Activated naive CD4-positive, alpha-beta T cell treated with Interleukin-2 at 50 U/mL for 16 hours (primary cell): ENCODE results near the gene EOLA2.
"Not testable (repeated sequence)": the region's sequence is repeated elsewhere in the genome, so short reads cannot be mapped to it uniquely, and the experiment has no call there.

Experiments
- DNase-seq: peaks from one replicate; pipeline ENCODE4 v3.0.0-alpha.2; 2020

EOLA2 gene

DNA sequence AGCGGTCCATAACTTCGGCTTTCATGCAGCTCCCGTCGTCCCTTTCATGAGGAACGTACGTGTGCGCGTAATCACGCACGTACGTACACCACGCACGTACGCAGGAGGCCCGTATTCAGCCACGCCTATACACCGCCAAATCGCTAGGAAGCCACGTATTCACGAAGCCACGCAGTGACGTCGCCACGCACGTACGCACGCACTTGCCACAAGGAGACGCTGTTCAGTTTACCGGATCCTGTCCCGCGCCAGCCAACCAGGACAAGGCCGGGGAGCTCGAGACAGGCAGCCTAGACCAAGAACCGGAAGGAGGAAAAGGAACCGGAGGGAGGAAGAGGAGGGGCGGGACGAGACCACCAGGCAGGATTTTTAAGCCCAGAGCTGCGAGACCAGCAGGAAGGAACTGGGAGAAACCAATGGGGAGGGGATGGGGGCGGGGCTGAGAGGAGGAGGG, at the start of gene EOLA2:
Gene EOLA2 (minus strand): TSS at position 65 of the 454 bp plus-strand sequence. CDS start 4,617 bp downstream, outside the sequence.
- DNase-seq: peak; percentile 91

DNA sequence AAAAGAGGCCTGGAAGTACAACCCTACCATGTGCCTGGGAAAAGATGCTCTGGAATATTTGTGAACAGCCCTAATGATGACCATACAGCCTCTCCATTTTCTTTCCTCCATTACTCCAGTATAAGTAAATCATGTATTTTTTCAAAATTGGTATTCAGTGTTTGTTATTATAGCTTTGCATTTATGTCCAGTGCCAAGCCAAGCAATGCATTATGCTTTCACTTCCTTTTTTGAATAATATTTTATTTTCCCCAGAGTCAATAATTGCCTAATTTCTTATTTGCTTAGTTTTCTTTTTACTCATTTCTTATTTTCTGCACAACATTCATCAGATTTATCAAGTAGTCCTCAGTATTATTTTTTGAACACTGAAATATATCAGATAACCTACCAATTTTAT, 49.3 kb upstream of the EOLA2 start:
- no peak for DNase-seq

DNA sequence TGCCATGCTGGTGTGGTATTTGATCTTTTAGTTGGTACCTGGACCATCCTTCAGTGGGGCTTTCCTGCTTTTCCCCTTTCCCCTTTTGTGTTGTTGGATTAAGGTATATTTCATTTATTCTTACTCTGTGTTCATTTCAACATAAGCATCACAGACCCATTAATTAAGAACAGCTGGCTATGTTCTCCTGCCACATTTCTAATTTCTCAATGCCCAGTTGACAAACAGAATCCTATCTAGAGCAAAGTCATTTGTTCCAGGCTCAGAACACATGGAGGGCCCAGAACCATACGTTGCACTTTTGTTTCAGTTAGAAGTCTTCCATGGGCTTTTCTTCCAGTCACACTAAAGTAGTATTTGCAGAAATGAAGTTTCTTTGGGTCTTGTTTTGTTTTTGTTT, 46.1 kb upstream of the EOLA2 start:
- DNase-seq: no peak

DNA sequence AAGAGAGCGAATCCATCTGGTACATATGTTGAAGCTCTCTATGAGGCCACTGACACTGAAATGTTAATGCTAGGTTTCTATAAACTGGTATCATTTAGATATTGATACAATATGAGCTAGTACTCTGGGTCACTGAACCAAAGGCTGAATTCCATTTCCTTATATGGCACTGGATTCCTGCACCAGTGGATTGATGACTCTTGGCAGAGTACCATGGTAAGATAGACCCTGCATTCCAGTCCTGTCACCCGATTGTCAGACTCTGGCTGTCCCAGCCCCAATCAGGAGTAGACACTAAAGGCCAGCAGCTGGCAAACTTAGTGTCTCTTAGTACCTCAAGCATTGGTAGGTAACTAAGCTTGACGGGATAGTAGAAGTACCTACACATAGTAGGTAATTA, 44.0 kb upstream of the EOLA2 start:
- DNase-seq: no peak

DNA sequence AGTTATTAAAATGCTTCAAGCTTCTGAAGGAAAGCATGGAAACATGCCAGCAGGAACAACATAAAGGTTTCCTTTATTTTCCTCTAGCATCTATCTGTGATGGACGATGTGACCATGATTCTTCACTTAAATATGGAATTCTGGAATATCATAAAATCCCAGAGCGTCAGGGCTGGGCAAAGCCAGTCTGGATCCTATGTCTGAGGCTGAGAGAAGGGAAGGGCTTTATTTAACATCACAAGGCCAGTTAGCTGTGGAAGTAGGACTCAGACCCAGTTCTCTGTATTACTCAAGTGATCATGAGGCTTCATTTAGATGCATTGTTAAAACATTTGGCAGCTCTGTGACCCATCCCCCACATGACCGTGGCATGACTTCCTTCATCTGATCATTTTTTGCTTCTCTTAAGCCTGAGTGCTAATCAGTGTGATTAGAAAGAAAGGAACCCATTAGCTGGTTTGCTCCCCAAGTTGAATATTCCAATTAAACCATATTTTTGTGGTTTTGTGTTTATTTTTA, 40.9 kb upstream of the EOLA2 start:
- DNase-seq: no peak

DNA sequence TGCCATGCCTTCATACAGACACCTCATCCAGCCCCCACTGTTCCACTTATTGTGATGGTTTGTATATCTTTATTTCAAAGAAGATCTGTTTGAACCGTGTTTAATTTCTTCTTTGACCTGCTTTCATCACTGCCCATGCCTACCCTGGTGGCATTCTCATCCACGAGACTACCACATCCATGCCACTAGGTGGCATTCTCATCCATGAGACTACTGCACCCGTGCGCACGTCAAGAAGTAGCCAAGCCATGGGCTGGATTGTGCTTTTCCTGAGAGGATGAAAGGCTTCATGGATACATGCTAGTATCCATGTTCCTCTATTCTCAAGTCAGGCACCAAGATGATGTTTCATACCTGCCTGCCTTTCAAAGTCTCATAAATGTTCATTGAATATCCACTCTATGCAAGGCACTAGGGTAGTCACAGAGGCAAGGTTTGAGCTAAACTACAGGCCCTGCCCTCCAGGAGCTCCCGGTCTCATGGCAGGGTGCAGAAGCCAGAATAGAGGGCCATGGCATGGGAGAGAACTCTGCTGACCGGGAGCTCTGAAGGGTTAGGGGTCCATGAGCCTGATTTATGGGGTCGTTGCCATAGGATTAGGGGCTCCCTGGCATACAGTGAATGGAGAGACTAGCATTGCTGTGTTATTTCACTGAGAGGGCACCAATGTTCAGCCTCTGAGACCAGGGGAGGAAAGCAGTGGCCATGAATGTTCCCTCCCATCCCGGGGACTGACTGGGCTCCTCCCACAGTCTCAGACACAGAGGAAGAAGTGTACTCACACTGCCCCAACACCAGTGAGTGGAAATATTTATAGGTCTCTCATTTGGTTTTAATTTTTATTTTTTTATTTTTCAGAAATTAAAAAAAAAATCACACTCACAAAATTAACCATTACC, 24.8 kb upstream of the EOLA2 start:
- DNase-seq: peak; percentile 19

DNA sequence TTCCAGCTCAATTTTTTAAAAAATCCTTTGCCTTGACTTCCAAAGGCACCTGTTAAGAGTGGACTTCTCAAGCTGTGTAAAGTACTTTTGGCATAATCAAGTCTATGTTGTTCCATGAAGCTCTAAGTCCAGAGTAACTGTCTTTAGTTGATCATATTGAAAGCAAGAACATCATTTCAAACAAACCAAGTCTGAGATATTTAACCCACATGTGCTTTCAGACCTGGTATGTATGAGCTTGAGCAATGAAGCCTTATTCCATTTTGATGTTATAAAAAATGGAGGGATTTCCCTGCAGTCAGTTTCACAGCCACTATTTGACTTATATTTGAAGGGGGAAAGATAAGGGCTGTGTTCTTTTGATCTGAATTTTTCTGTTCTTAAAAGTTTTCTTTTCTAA, 23.7 kb upstream of the EOLA2 start:
- no peak for DNase-seq

DNA sequence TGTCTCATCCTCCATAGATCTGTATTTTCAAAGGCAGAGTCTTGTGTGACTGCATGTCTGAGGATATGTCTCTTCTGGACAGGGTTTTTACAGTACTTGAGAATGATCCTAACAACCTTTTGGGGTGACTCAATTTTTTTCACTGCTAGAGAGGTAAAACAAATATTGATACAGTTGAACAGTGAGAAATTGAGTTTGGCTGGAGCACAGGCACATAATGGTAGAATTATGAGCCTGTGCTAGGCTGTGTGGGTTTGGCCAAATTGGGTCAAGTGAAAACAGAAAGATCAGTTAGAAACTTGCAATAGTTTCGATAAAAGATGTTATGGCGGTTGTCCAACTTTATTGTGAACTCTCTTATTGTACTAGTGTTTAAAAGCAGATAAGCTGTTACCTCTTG, 23.3 kb upstream of the EOLA2 start:
- DNase-seq: no peak

DNA sequence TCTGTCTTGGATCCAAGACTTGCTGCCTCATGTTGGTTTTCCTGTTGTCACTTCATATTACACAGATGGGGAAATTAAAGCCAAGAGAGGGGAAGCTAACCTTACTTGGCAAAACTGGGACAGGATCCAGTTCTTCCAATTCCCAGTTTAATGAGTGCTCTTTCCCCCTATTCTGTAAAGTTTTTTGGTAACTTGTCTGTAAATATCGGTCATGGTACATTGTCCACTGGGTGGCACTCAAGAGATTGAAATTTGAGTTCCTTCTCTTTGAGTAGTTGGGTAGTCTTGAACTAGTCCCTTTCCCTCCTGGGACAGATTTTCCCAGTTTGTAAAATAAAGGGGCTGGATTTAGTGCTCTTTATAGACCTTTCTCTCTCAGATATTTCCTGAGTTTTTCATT, 12.4 kb upstream of the EOLA2 start:
- DNase-seq: no peak

DNA sequence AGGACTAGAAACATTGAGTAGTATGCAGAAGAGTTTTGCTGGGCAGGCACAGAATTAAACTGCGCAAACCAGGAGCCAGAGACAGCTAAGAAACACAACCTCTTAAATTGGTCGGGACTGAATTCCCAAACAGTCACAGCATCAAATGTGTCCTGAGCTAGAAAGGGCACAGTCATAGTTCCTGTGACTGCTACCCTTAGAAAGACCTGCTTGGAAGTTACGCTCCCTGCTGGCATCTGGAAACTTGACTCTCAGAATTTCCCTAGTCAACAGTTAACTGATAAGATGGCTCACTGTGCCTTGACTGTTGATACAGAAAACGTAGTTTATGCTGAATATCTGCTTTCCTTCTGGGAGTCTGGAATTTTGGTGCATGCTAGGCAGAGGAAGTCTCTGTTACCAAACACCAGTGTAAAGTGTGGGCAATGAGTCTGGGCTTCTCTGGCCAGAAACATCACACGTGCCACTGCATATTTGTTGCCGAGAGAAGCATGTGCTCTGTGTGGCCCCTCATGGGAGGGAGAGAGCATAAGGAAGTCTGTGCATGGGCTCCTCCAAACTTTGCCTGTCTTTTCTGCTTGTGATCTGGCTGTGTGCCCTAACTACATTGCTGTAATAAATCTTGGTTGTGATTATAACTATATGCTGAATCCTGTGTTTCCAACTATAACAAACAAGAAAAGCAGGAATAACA, 11.6 kb upstream of the EOLA2 start:
- DNase-seq: no peak

DNA sequence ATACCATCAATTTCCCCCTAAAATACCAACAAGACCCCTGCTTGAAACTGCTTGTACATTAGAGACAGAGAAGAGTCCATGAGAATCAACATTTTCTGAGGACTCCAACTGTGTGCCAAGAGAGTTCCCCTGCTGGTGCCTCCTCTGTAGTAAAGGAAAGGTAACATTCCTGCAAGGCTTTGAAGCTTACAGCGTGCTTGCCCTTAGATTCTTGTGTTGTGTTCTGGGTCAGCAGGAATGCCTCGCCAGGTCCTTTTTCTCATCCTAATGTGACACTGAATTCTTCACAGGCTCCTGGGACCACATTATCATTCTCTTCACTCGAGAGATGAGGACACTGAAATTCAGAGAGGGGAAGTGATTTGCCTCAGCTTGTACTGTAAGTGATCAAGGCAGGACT, 9.7 kb upstream of the EOLA2 start:
- no peak for DNase-seq

DNA sequence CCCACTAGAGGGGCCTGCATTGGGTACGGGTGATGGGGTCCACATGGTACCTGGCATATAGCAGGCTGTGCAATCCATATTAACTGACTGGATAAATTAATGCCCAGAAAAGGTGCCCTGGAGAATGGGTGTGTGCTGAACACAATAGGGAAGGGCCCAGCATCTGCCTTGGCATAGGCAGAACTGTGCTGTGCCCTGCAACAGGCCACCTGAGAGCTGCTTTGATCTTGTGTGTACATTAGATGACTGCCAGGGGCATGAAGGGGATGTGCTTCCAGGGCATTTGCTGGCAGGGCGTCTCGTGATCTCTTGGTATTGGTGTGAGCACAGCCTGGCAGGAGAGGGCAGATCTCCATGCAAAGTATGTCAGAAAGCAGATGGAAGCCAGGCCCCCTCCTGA, 8.6 kb upstream of the EOLA2 start:
- not testable (repeated sequence) for DNase-seq

DNA sequence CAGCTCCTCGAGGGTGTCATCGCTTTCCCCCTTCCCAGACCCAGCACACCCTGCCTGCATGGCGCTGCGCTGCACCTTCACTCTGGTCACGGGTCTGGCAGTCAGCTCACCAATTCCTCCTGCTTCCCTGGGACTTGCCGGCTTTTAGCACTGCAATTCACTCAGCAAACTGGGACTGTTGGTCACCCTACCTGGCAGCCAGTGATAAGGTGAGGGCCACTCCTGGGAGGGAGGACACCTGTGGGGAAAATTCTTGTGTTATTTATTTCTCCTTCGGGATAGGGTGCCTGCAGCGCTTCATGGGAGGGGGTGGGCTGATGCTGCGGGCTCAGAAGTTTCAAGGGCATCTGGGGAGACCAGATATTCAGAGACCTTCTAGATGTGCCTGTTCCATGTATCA, 7.5 kb upstream of the EOLA2 start:
- DNase-seq: not testable (repeated sequence)

DNA sequence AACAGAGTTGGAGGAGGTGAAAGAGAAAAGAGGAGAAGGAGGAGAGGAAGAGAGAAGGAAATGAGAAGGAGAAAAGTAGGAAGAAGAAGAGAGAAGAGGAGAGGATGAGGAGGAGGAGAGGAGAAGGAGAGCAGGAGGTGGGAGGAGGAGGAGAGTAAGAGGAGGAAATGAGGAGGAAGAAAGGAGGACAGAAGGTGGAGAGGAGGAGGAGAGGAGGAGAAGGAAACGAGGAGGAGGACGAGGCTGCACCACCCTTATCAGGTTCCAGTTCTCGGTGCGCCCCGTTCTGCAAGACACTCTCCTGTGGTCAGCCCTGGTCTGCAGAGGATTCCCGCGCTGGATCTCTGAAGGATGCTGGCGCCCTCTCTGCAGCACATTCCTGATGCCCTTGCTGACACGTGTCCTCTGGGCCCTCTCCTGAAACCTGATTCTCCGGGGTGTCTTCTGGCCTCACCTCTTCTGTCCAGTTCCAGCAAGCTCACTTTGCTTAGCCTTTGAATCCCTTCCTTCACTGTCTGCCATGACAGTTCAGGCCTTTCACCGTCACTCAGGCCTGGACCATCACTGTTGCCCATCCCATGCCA, 6.9 kb upstream of the EOLA2 start:
- DNase-seq: not testable (repeated sequence)

DNA sequence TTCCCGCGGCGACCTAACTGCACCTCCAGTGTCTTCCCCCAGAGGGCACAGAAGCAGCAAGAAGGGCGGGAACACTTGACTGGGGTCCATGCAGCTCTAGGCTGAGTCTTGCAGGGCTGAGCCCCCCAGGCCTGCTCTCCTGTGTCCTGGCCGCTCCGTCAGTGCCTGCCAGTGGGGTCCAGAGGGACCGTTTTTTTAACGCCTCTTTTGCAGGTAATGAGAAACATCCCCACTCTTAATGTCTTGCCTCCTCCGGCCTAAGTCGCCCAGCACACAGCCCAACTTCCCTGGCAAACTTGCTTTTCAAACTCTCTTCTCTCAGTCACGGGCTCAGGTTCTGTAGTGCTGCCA, 2.4 kb upstream of the EOLA2 start:
- not testable (repeated sequence) for DNase-seq

DNA sequence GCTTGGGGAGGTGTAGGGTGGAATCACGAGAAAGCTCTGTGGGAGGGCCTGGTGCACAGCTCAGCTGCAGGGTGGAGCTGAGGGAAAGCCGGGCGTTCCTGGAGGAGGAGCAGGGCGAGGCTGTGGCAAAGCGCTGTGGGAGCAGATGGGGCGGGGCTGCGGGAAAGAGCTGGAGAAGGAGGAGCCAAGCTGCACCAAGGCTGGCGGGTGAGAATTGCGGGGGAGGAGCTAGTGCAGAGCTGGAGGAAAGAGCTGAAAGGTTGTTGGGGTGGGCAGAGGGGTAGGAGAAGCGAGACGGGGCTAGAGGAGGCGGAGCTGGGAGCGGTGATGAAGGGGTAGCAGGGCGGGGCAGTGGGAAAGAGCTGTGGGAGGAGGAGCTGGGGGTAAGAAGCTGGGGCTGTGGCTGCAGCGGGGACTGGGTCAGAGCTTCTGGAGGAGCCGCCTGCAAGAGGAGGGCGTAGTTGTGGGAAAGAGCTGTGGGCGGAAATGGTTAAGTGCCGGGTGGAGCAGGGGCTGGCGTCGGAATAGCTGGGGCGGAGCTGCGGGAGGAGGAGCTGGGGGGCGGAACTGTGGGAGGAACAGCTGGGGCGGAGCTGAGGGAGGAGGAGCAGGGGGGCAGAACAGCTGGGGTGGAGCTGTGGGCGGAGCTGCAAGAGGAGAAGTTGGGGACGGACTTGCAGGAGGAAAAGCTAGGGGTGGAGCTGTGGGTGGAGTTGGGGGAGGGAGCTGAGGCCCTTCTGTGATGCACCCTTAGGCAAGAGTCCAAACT, 1.8 kb upstream of the EOLA2 start:
- DNase-seq: peak; percentile 92

DNA sequence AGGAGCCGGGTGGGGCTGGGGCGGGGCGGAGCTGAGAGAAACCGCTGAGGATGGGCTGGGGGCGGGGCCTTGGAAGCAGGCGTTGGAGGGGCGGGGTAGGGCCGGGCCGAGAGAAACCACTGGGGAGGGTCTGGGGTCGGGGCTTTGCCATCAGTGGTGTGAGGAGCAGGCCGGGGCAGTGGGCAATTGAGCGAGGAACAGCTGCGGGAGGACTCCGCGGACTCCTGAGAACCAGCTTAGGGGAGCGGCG, 1.3 kb upstream of the EOLA2 start:
- DNase-seq: no peak

DNA sequence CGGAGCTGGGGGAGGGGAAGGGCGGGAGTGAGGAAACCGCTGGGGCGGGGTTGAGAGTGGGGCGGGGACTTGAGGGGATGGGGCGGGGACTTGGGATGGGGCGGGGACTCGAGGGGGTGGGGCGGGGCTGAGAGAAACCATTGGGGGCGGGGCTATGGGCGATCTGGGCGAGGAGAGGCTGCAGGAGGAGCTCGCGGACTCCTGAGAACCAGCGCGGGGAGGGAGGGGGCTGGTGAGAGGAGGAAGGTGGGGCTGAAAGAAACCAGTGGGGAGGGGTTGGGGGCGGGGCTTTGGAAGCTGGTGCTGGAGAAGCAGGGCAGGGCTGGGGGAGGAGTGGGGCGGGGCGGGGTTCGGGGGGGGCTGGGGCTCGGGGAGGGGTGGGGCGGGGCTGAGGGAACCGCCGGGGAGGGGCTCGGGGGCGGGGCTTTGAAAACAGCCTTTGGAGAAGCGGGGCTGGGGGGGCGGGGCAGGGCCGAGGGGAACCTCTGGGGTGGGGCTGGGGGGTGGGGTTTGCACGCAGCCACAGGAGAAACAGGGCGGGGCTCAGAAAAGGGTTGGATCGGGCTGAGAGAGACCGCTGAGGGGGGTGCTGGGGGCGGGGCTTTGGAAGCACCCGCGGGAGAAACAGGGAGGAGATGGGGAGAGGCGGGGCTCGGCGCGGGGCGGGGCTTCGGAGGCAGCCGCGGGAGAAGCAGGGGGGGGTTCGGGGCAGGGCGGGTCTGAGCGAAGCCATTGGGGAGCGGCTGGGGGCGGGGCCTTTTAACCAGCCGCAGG, 777 bp upstream of the EOLA2 start:
- peak; percentile 87 for DNase-seq

DNA sequence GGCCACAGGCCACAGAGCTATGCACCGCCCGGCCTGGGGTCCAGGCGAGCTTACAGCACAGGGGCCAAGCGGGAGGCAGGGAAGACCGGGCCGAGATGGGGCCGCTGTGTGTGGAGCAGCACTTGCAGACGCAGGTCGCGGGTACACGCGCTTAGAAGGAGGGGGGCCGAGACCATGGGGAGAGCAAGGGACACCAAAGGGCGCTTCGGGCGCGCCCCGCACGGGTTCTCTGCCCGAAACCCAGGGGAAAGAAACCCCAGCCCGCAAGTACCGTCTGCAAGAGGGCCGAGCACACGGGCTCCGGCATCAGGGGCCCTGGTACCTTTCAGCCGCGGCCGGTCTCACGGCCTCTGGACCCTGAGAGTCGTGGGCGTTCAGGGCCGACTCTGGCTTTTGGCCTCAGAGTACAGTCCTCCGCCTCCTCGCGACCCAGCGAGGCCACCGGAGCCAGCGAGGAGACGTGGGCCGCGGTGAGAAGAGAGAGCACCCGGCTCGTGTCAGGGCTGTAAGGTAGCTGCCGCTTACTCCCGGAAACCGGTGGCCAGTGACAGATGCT, 342 bp downstream of the EOLA2 start:
- DNase-seq: peak; percentile 3

DNA sequence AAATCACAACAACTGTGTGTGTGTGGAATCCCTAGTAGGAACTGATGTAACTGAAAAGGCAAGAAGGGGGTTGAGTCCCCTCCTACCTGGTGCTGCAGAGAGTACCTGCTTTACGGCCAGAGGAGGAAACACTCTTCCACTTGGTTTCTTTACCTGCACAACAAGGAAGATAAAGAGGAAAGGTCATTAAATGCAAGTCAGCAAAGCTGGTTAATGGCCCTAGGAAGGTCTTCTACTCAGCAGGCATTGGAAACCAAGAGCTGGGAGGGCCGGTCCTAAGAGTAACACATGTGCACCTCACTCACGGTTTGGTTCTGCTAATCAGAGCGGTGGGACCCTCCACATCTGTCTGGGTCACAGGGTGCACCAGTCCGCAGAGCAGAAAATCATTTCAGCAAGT, 963 bp downstream of the EOLA2 start:
- not testable (repeated sequence) for DNase-seq

DNA sequence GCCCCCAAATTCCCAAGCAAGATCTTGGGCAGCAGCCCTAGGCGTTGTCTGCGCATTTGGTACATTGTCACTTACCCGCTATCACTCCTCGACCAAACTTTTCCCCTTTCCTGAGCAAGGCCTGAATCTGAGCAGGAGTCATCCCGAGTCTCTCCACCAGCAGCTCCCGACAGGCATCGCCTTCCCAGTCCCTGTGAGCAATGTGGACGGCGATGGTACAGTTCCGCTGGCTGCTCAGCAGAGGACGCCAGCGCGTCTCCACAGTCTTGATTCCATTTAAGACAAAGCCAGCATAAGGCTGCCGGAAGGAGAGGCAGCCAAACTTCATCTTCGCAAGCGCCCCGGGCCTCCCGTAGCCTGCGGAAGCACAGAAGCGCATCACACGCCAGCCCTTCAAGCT, 4.7 kb downstream of the EOLA2 start:
- not testable (repeated sequence) for DNase-seq

DNA sequence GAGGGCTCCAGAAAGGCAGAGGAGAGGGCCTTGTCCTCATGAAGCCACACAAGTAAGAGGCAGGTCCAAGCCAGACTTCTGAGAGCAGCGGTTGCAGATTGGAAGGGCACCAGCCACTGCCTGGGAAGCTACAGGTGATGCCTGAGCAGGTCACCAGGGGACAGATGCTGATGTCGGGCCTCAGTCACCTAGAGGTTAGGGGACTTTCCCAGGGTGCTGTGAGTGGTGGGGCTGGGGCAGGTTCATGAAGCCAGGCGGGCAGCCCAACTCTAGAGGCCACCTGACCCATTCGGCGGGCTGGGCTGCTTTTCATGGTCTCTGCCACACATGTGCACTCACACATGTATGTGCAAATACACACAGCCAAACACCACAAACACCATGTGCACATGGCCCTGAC, 5.3 kb downstream of the EOLA2 start:
- DNase-seq: not testable (repeated sequence)
